Kidney (tissue), 14 donors: ENCODE measurements around the gene RNASE8. TPM values are rescaled to one million over a fixed set of nuclear protein-coding genes. Genes with fewer than 3 reads are reported as not detected.

ENCODE experiments used
- DNase-seq, 5 donors: peaks; one replicate each; pipeline ENCODE4 v3.0.0-alpha.2; 2013 to 2020
- FAIRE-seq: peaks from 2 replicates; lab custom pipeline; 2012; peaks lifted over from hg19 to GRCh38; lab: Jason Lieb, UNC
- H3K27ac ChIP-seq, 2 donors: one replicate each; pipeline ENCODE4 v1.7.0; 2013; ENCODE audit warnings: low read depth in 2 of 2, low read length in 2 of 2, inconsistent platforms in 1 of 2
- H3K27me3 ChIP-seq: one replicate; pipeline ENCODE4 v1.7.1; 2013; ENCODE audit warnings: low read length, inconsistent platforms; ENCODE audit not compliant: control insufficient read depth, insufficient read depth
- H3K36me3 ChIP-seq, 3 donors: one replicate each; pipeline versions ENCODE4 v1.7.0 to v1.7.1; 2013; ENCODE audit warnings: low read length in 3 of 3, control low read depth in 1 of 3, inconsistent platforms in 1 of 3; ENCODE audit not compliant: insufficient read depth in 3 of 3, control insufficient read depth in 2 of 3
- H3K4me1 ChIP-seq, 3 donors: one replicate each; pipeline versions ENCODE4 v1.7.0 to v1.7.1; 2013; ENCODE audit warnings: low read length in 3 of 3, inconsistent platforms in 1 of 3, low read depth in 1 of 3; ENCODE audit not compliant: control insufficient read depth in 2 of 3, insufficient read depth in 2 of 3
- H3K4me3 ChIP-seq, 3 donors: one replicate each; pipeline versions ENCODE4 v1.7.0 to v1.8.1; 2013; ENCODE audit warnings: low read length in 3 of 3, control low read depth in 1 of 3, inconsistent platforms in 1 of 3
- H3K9ac ChIP-seq, 3 donors: one replicate each; pipeline versions ENCODE4 v1.7.0 to v1.7.1; 2013; ENCODE audit warnings: low read length in 3 of 3, control low read depth in 1 of 3, inconsistent platforms in 1 of 3
- H3K9me3 ChIP-seq, 3 donors: one replicate each; pipeline versions ENCODE4 v1.7.0 to v1.7.1; 2013; ENCODE audit warnings: low read length in 3 of 3, control low read depth in 1 of 3, inconsistent platforms in 1 of 3; ENCODE audit not compliant: control insufficient read depth in 2 of 3, insufficient read depth in 1 of 3
- intact Hi-C: fragments of 100-400 bp; cut with DNase I; formaldehyde crosslinking; loops from one replicate; pipeline ENCODE4 v1.11.1; 2022
- polyA plus RNA-seq: library from polyadenylated mRNA; stranded (reverse); fragments of 350-450 nt; fragmentation: Illumina TruSeq; extraction: RNeasy Lipid Tissue Mini Kit (QIAGEN cat#74804); gene quantifications from one replicate; pipeline ENCODE4 v1.2.3, GENCODE V29; 2014; ENCODE audit warnings: low read depth, low replicate concordance; ENCODE audit not compliant: insufficient read depth
- total RNA-seq: library from RNA; stranded (reverse); fragmentation: NEBNext Ultra II Directional; extraction: Animal tissue kit (Norgen Biotek cat#: 25700); gene quantifications from one replicate; pipeline ENCODE4 v1.2.1, GENCODE V29; 2021
- TF ChIP-seq, protein P1 (sequence below): IDR thresholded peaks from 3 replicates; pipeline ENCODE4 v1.5.1; 2012; ENCODE audit warnings: mild to moderate bottlenecking, moderate library complexity, borderline replicate concordance; ENCODE audit not compliant: insufficient read depth; ENCODE audit errors: extremely low read depth
- donor health status: control.
- donor health status: control.
- donor health status: control.
- donor health status: control.
- donor health status: control.
- donor health status: DM: yes; HTN: yes; CAD: no.
- donor health status: Normal renal cell carcinoma (clear cell type).

RNASE8 gene
- total and polyA plus RNA-seq, 2 donors from 2014 or later: not detected

DNA sequence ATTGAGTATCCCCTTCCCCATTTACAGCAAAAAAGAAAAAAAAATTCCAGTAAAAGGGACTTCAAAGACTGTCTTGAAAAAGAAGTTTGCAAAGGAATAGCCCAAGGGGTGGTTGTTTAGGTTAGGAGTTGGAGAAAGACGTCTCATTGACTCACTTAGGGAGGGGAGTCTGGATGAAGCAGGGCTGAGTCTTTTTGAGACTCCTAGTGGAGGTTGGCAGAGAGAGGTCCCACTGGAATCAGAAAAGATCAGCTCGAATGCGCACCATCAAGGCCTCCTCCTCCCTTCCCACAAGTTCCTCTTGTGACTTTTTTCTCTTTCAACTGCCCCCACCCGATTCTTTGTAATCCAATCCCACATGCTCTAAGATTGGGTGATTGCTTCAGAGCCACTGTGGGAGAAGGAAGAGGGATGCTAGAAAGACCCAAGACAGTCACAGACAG, 14.4 kb downstream of the RNASE8 start:
- intact Hi-C loops: no loop called here
- peak overlapping the region; percentile 28 to 80 (median 47) for H3K4me3 ChIP-seq

DNA sequence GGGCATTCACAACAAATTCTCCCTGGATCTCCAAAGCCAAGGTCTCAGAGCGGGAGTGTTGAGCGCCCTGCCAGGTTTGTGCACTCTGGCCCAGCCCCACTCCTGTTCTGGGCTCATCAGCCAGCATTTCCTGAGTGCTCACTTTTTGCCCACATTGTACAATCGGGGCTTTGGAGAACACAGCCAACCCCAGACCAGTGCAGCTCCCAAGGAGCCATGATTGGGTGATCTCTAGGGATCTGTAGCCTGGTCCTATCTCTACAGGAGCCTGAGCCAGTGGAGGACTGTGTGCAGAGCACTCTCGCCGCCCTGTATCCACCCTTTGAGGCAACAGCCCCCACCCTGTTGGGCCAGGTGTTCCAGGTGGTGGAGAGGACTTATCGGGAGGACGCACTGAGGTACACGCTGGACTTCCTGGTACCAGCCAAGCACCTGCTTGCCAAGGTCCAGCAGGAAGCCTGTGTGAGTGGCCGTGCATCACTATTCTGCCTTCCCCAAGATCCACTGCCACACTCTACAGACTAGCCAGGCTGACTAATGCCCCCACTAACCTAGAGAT, 15.2 kb downstream of the RNASE8 start:
- Histone ChIP-seq H3K4me3 (no peak overlapping the region), H3K9ac (peak overlapping the region in 1 of 3 donors; percentile 61), H3K27me3 (no peaks in the 10 kb centered on the region), H3K36me3 (peaks cover 9 to 24% (median 22%) of the 10 kb centered on the region in 3 donors), H3K9me3 (no peaks in the 10 kb centered on the region), H3K27ac (no peak overlapping the region), H3K4me1 (peaks cover 6 to 14% (median 12%) of the 10 kb centered on the region in 3 donors)
- TF ChIP-seq, protein P1, sequence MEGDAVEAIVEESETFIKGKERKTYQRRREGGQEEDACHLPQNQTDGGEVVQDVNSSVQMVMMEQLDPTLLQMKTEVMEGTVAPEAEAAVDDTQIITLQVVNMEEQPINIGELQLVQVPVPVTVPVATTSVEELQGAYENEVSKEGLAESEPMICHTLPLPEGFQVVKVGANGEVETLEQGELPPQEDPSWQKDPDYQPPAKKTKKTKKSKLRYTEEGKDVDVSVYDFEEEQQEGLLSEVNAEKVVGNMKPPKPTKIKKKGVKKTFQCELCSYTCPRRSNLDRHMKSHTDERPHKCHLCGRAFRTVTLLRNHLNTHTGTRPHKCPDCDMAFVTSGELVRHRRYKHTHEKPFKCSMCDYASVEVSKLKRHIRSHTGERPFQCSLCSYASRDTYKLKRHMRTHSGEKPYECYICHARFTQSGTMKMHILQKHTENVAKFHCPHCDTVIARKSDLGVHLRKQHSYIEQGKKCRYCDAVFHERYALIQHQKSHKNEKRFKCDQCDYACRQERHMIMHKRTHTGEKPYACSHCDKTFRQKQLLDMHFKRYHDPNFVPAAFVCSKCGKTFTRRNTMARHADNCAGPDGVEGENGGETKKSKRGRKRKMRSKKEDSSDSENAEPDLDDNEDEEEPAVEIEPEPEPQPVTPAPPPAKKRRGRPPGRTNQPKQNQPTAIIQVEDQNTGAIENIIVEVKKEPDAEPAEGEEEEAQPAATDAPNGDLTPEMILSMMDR: no peak
- FAIRE-seq: no peak
- intact Hi-C loops: no loop called here
- no peak for DNase-seq

More for the DNA sequence above, 14.4 kb downstream of the RNASE8 start:
- H3K36me3 ChIP-seq: peaks cover 7 to 20% (median 18%) of the 10 kb centered on the region in 3 donors
- peak overlapping the region in 2 of 3 donors; percentile 39 to 61 for H3K9ac ChIP-seq
- peaks cover 6 to 14% (median 12%) of the 10 kb centered on the region in 3 donors for H3K4me1 ChIP-seq
- no peaks in the 10 kb centered on the region for H3K9me3 ChIP-seq
- DNase-seq (peak in 2 of 5 donors; percentile 70 to 76), FAIRE-seq (no peak)
- TF ChIP-seq, protein P1: no peak
- no peaks in the 10 kb centered on the region for H3K27me3 ChIP-seq
- H3K27ac ChIP-seq: peak overlapping the region; percentile 85 to 86

DNA sequence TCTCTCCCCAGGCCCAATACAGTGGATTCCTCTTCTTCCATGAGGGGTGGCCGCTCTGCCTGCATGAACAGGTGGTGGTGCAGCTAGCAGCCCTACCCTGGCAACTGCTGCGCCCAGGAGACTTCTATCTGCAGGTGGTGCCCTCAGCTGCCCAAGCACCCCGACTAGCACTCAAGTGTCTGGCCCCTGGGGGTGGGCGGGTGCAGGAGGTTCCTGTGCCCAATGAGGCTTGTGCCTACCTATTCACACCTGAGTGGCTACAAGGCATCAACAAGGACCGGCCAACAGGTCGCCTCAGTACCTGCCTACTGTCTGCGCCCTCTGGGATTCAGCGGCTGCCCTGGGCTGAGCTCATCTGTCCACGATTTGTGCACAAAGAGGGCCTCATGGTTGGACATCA, 16.3 kb downstream of the RNASE8 start:
- DNase-seq (no peak), FAIRE-seq (no peak)
- intact Hi-C loops: no loop called here
- Histone ChIP-seq H3K27me3 (no peaks in the 10 kb centered on the region), H3K9ac (no peak overlapping the region), H3K36me3 (peaks cover 15 to 33% (median 29%) of the 10 kb centered on the region in 3 donors), H3K4me1 (peaks cover 6 to 8% (median 7%) of the 10 kb centered on the region in 3 donors), H3K27ac (no peak overlapping the region), H3K4me3 (no peak overlapping the region), H3K9me3 (no peaks in the 10 kb centered on the region)
- TF ChIP-seq, protein P1: no peak
